Epithelial cell of prostate (primary cell): ENCODE results near the gene PHKA2.
"Not testable (repeated sequence)": the region's sequence is repeated elsewhere in the genome, so short reads cannot be mapped to it uniquely, and the experiment has no call there.

ENCODE experiments used
- DNase-seq: peaks from one replicate; pipeline ENCODE4 v3.0.0-alpha.2; 2011; ENCODE audit warnings: low read depth, low spot score
- H3K27ac ChIP-seq: fragments of 450-650 bp; 2 replicates; pipeline ENCODE4 v1.5.1; 2017; ENCODE audit warnings: mild to moderate bottlenecking

PHKA2 gene

DNA sequence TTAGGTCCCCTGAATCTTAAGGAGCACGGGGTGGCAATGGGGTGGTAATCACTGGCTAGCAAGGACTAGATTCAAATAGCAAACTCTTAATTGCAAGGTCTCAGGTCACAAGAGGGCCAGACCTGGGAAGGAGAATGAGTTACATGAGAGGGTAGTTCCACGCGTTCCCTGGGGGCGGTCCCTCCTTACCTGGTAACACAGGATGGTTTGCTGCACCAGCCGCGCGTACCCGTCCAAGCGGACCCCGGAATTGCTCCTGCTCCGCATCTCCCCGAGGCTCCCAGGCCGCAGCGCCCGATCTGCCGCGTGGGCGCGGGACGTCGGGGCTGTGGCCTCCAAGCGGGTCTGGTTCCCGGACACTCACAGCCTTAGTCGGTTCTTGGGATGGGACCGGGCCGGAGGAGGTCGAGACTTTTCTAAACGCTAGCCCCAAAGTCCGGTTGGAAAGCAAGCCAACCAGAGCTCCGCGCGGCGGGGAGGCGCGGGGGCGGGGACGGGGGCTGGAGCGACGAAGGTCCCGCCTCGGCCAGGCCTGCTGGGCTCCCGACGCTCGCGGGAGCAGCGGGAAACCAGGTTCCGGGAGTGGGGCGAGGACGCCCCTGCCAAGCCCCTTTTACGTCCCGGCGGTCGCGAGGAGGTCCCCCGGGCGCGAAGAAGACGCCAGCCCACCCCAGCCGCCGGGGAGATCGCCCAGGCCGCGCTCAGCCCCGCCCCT is at the start of gene PHKA2:
PHKA2 (minus strand) TSS at position 449 of the 715 bp plus-strand sequence; CDS start at position 267, 182 bp downstream.
- H3K27ac ChIP-seq: peak within 1 kb of the TSS; percentile 82
- DNase-seq: no peak

GRCh38 chrX:19030805-19031204 is 46.9 kb upstream of the PHKA2 start:
- peak; percentile 10 for DNase-seq

GRCh38 chrX:19028560-19028959 is 44.6 kb upstream of the PHKA2 start:
- no peak for DNase-seq
- H3K27ac ChIP-seq: no peak overlapping the region

More at GRCh38 chrX:19030805-19031204, 46.9 kb upstream of the PHKA2 start:
- H3K27ac ChIP-seq: no peak overlapping the region

GRCh38 chrX:19024366-19024765 is 40.5 kb upstream of the PHKA2 start:
- DNase-seq: no peak
- H3K27ac ChIP-seq: no peak overlapping the region

- DNase-seq: no peak
- H3K27ac ChIP-seq: no peak overlapping the region
Measured at GRCh38 chrX:19019996-19020395, 36.1 kb upstream of the PHKA2 start.

DNA sequence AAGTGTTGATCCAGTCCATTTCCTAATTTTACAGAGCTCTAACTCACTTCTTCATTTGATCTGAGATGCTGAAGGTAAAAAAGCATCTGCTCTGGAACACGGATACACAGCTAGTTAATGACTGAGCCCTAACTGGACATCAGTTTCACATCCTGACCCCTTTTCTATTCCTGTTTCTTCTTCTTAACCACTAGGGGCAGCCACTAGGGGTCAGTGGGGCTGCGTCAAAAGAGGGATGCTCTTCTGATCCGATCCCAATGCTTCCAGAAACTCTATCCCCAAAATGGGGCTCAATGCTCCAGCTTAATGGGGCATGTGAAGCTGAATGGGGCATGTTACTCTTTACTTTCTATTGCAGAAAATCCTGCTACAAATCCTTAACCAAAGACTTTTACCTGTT is 33.4 kb upstream of the PHKA2 start:
- H3K27ac ChIP-seq: no peak overlapping the region
- no peak for DNase-seq

DNA sequence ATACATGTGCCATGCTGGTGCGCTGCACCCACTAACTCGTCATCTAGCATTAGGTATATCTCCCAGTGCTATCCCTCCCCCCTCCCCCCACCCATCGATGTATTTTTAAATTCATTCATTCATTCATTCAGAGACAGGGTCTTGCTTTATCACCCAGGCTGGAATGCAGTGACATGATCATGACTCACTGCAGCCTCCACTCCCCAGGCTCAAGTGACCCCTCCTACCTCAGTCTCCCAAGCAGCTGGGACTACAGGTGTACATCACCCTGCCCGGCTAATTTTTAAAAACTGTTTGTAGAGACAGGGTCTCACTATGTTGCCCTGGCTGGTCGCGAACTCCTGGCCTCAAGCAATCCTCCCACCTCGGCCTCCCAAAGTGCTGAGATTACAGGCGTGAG is 32.7 kb upstream of the PHKA2 start:
- not testable (repeated sequence) for H3K27ac ChIP-seq, DNase-seq

- no peak for DNase-seq
- no peak overlapping the region for H3K27ac ChIP-seq
Measured at GRCh38 chrX:19007868-19008267, 24.0 kb upstream of the PHKA2 start.

DNA sequence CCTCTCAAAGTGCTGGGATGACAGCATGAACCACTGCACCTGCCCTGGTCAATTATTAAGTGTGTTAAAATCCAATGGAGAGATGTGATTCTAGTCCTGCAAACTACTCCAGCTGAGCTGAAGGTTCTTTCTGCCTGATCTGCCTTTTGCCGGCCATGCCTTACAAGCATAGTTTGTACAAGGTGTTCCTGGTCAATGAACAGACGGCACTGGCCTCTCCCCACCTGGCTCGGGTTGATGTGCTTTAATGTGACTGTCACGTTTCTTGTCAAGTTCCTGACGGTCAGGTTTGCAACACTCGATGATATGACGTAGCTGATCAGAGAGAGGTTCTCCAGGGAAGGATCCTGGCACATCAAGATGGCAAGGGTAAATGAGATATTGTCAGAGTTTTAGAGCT is 23.1 kb upstream of the PHKA2 start:
- no peak overlapping the region for H3K27ac ChIP-seq
- DNase-seq: no peak

DNA sequence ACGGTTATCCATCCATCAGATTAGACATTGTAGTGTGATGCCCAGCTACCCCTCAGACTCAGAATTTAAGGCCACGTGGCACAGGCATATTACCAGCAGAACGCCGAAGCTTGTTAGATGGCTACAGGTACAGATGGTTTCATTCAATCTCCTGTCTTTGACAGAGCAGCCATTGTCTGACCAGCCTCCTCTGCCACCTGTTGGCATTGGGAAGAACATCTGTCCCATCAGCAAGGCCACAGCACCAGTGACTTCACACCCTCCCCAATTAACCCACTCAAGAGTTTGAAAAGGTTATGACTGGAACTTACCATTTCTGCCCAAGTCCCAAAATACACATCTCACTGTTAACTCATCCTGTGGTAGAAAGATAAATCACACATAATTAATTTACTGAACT is 22.0 kb upstream of the PHKA2 start:
- H3K27ac ChIP-seq: no peak overlapping the region
- no peak for DNase-seq

DNA sequence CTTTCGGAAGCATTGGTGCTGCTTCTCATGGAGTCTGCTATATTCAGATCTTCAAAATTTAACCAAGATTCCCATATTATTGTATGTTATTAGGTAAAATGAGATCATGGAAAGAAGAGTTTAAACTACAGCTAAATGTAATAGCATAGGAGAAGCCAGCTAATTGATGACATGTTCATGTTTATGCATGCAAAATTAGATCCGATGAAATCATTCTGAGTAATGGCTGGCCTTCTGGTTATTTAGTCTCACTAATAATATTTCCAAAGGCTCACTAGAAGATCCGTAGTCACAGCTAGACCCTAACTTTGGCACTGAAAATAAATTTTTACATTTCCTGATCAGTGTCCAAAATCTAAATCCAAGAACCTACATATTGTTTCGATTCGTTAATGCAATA is 19.8 kb upstream of the PHKA2 start:
- no peak for DNase-seq
- H3K27ac ChIP-seq: no peak overlapping the region

DNA sequence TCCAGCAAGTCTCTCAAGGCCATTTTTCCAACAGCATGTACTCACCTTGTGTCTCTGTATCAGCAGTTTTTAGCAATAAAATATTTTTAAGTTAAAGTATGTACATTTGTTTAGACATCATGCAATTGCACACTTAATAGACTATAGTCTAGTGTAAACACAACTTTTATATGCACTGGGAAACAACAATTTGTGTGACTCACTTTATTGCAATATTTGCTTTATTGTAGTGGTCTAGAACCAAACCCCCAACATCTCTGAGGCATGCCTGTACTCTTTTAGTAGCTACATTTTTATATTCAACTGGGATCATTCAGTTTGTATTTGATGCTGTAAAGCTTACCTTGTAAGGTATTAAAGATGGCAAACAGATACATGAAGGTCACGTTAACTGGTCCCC is 14.7 kb upstream of the PHKA2 start:
- DNase-seq: no peak
- H3K27ac ChIP-seq: no peak overlapping the region

DNA sequence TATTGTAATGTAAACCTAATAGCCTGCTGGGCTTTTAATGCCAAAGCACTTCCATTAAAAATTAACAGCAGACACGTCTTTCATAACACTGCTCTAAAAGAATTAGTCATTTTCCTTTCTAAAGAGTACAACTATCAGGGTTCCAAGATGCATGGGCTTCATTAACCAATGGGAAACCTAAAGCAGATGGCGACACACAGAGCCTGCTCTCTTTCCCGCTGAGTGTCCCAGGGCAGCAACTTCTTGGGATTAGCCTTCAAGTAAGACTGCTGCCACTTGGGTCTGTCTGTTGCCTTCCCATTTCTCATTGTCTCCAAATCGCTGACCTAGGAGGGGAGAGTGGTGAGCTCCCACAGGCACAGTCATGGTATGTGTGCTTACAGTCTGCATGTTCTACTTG is 14.0 kb upstream of the PHKA2 start:
- DNase-seq: no peak

GRCh38 chrX:18996536-18996935 is 12.6 kb upstream of the PHKA2 start:
- H3K27ac ChIP-seq: peak overlapping the region; percentile 97
- DNase-seq: no peak

More for the DNA sequence above, 14.0 kb upstream of the PHKA2 start:
- H3K27ac ChIP-seq: no peak overlapping the region

GRCh38 chrX:18995221-18995620 is 11.3 kb upstream of the PHKA2 start:
- peak overlapping the region; percentile 97 for H3K27ac ChIP-seq
- no peak for DNase-seq

DNA sequence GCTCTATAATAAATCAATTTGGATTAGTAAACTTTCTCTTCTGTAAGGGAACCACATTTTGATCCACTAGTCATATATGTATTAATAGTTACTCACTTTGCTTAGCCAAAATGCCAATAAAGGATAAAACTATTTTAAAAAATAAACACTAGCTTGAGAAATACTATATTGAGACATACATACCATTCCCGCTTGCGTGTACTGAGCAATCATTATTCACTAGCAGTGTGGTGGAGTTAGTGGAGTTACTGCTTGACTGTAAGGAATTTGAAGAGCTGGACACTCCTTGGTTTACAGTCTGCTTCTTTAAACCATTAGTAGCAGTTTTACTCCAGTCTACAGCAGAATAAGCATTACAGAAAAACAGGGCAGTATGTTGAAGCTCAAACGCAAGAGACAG is 10.8 kb upstream of the PHKA2 start:
- peak overlapping the region; percentile 97 for H3K27ac ChIP-seq
- DNase-seq: peak; percentile 56

DNA sequence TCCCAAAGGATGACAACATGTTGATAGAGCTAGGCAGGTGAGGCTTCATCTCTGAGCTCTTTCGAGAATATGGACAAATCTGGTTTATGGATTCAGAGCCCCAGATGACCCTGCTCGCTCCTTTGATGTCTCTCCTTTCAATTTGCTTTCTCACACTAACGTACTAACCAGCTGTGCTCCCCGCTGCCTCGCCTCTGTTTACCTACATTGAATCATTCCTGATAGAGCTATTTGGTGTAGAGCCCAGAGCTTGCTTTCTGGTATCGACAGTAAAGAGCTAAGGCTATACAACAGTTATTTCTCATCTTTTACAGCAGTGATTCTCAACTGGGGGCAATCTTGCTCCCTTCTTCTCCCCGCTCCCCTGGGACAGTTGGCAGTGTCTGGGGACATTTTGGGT is 8.9 kb upstream of the PHKA2 start:
- H3K27ac ChIP-seq: peak overlapping the region; percentile 97
- no peak for DNase-seq

GRCh38 chrX:18985186-18985435 is 1.2 kb upstream of the PHKA2 start:
- H3K27ac ChIP-seq: peak overlapping the region; percentile 82
- DNase-seq: no peak

GRCh38 chrX:18984381-18985185 is 669 bp upstream of the PHKA2 start:
- peak overlapping the region; percentile 82 for H3K27ac ChIP-seq
- DNase-seq: no peak

GRCh38 chrX:18981124-18981807 is 2.6 kb downstream of the PHKA2 start:
- H3K27ac ChIP-seq: no peak overlapping the region
- no peak for DNase-seq

DNA sequence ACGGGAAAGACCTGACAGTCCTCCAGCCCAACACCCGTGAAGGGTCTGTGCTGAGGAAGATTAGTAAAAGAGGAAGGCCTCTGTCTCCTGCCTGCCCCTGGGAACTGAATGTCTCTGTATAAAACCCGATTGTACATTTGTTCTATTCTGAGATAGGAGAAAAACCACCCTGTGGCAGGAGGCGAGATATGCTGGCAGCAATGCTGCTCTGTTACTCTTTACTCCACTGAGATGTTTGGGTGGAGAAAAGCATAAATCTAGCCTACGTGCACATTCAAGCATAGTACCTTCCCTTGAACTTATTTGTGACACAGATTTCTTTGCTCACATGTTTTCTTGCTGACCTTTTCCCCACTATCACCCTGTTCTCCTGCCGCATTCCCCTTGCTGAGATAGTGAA is 3.7 kb downstream of the PHKA2 start:
- not testable (repeated sequence) for H3K27ac ChIP-seq, DNase-seq
